PC-3 (cell line): ENCODE measurements around the gene DEPP1. TPM values are rescaled to one million over a fixed set of nuclear protein-coding genes. Genes with fewer than 3 reads are reported as not detected.

Source experiments
- ATAC-seq: fragments of 200-7000 bp; cut with Tn5 transposase; 2 replicates; pipeline ENCODE4 v1.9.1; 2020; ENCODE audit warnings: mild to moderate bottlenecking, moderate library complexity
- BruUV-seq: library from RNA; stranded (reverse); fragments of 400-500 nt; replicated peaks from 2 replicates; lab custom pipeline; 2021; lab: Mats Ljungman, UMichigan
- CTCF ChIA-PET: fragments of 300-600 bp; sonication (Branson Sonifier 250); formaldehyde crosslinking; loops from one replicate; lab custom pipeline; 2022; ENCODE audit warnings: antibody characterized with exemption; lab: Charles Lee
- POLR2A ChIA-PET: fragments of 300-600 bp; sonication (Branson Sonifier 250); formaldehyde crosslinking; loops from one replicate; lab custom pipeline; 2022; ENCODE audit warnings: antibody characterized with exemption; ENCODE audit not compliant: unreplicated experiment; lab: Charles Lee
- DNase-seq: peaks from one replicate; pipeline ENCODE4 v3.0.0-alpha.2; 2015
- H2AFZ ChIP-seq: fragments of 300-600 bp; sonication (generic); 2 replicates; pipeline ENCODE4 v1.6.0; 2016; ENCODE audit warnings: antibody characterized with exemption, low read length
- H3F3A ChIP-seq: fragments of 300-600 bp; sonication (generic); one replicate; pipeline ENCODE4 v1.6.0; 2017; ENCODE audit warnings: antibody characterized with exemption, low read length, control low read depth, mild to moderate bottlenecking; ENCODE audit not compliant: unreplicated experiment
- H3K27ac ChIP-seq: fragments of 300-600 bp; sonication (generic); 2 replicates; pipeline ENCODE4 v1.5.1; 2016; ENCODE audit warnings: mild to moderate bottlenecking, low read length
- H3K27me3 ChIP-seq: fragments of 300-600 bp; sonication (generic); 2 replicates; pipeline ENCODE4 v1.6.1; 2016; ENCODE audit warnings: low read length, mixed read lengths
- H3K36me3 ChIP-seq: fragments of 300-600 bp; sonication (generic); 2 replicates; pipeline ENCODE4 v1.6.1; 2016; ENCODE audit warnings: low read depth, mixed run types, low read length, mixed read lengths
- H3K4me1 ChIP-seq: fragments of 300-600 bp; sonication (generic); 2 replicates; pipeline ENCODE4 v1.5.1; 2016; ENCODE audit warnings: low read length; ENCODE audit not compliant: insufficient read depth
- H3K4me2 ChIP-seq: fragments of 300-600 bp; sonication (generic); 2 replicates; pipeline ENCODE4 v1.6.0; 2016; ENCODE audit warnings: low read length
- H3K4me3 ChIP-seq: fragments of 300-600 bp; sonication (generic); 2 replicates; pipeline ENCODE4 v1.5.1; 2016; ENCODE audit warnings: mild to moderate bottlenecking, low read length, mixed read lengths
- H3K79me2 ChIP-seq: fragments of 300-600 bp; sonication (generic); 2 replicates; pipeline ENCODE4 v1.6.1; 2017; ENCODE audit warnings: low read length, mixed read lengths
- H3K9ac ChIP-seq: fragments of 300-600 bp; sonication (generic); 2 replicates; pipeline ENCODE4 v1.6.0; 2016; ENCODE audit warnings: mild to moderate bottlenecking, low read length
- H3K9me2 ChIP-seq: fragments of 300-600 bp; sonication (generic); replicated peaks from 2 replicates; pipeline ENCODE4 v1.6.1; 2016; ENCODE audit warnings: mixed run types, low read length, mixed read lengths
- H3K9me3 ChIP-seq: fragments of 300-600 bp; sonication (generic); 2 replicates; pipeline ENCODE4 v1.6.1; 2016; ENCODE audit warnings: low read length, mixed read lengths
- H4K20me1 ChIP-seq: fragments of 300-600 bp; sonication (generic); 2 replicates; pipeline ENCODE4 v1.6.1; 2016; ENCODE audit warnings: low read length, mixed read lengths
- EZH2 ChIP-seq: fragments of 300-600 bp; sonication (generic); IDR thresholded peaks from one replicate; pipeline ENCODE4 v1.6.1; 2017; ENCODE audit warnings: antibody characterized with exemption, mild to moderate bottlenecking, low read length; ENCODE audit not compliant: unreplicated experiment
- EZH2phosphoT487 ChIP-seq: fragments of 300-600 bp; sonication (generic); IDR thresholded peaks from 2 replicates; pipeline ENCODE4 v1.6.1; 2018; ENCODE audit warnings: mild to moderate bottlenecking, antibody characterized with exemption, low read length, borderline replicate concordance
- intact Hi-C: fragments of 100-400 bp; cut with micrococcal nuclease; formaldehyde crosslinking; loops from 2 replicates; pipeline ENCODE4 v1.9.0; 2023
- total RNA-seq: library from RNA; depleted of rRNA; stranded (reverse); fragments of >200 nt; gene quantifications from 2 replicates; pipeline ENCODE4 v1.2.3, GENCODE V29; 2014
- TF ChIP-seq, protein P1 (sequence below): fragments of 300-600 bp; sonication (generic); conservative IDR thresholded peaks from 2 replicates; pipeline ENCODE4 v1.5.1; 2017; ENCODE audit warnings: antibody characterized with exemption, low read depth, mild to moderate bottlenecking, low read length

The DEPP1 gene
- total RNA-seq, 1 experiment from 2014 or later: 9.0 TPM

DNA sequence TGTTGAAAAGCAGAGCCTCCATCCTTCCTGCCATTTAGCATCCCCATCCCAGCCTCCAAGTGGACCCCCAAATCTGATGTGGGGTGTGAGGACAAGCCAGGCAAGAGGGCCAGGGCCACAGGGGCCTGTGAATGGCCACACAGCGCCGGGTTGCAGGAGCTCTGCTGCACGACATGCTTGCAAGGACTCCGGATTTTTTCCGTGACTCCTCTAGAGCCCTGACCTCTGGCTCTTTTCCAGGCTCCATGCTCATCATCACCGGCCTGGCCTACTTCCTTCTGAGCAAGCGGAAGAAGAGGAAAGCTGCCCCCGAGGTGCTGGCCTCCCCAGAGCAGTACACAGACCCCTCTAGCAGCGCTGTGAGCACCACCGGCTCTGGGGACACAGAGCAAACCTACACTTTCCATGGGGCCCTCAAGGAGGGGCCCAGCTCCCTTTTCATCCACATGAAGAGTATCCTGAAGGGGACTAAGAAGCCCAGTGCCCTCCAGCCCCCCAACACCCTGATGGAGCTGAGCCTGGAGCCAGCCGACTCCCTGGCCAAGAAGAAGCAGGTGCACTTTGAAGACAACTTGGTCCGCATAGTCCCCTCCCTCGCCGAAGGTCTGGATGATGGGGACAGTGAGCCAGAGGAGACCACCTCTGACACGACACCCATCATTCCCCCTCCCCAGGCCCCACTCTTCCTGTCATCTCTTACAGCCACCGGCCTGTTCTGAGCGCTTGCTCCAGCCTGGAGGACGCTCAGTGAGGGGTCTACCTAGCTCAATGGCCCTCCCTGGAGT lies 44.0 kb downstream of the DEPP1 start:
- H3K9me2 ChIP-seq: no peaks in the 10 kb centered on the region
- no peak overlapping the region for H2AFZ ChIP-seq
- no peak overlapping the region for H3K27ac ChIP-seq
- H4K20me1 ChIP-seq: no peaks in the 10 kb centered on the region
- ChIA-PET POLR2A (no interaction called here), CTCF (no interaction called here)
- H3F3A ChIP-seq: no peaks in the 10 kb centered on the region
- DNase-seq (no peak), ATAC-seq (no peak)
- no peak overlapping the region for H3K9ac ChIP-seq
- H3K4me3 ChIP-seq: no peak overlapping the region
- BruUV-seq: no TSS peak
- H3K27me3 ChIP-seq: 0 out of 2 replicates have a peak, but pooled peaks cover 2% of the 10 kb centered on the region
- intact Hi-C loops: loop anchor here (5.0 kb wide), 1 partner anchor 273 kb away; no protein-coding TSS in a partner anchor
- H3K4me2 ChIP-seq: no peak overlapping the region
- TF ChIP-seq, protein P1, sequence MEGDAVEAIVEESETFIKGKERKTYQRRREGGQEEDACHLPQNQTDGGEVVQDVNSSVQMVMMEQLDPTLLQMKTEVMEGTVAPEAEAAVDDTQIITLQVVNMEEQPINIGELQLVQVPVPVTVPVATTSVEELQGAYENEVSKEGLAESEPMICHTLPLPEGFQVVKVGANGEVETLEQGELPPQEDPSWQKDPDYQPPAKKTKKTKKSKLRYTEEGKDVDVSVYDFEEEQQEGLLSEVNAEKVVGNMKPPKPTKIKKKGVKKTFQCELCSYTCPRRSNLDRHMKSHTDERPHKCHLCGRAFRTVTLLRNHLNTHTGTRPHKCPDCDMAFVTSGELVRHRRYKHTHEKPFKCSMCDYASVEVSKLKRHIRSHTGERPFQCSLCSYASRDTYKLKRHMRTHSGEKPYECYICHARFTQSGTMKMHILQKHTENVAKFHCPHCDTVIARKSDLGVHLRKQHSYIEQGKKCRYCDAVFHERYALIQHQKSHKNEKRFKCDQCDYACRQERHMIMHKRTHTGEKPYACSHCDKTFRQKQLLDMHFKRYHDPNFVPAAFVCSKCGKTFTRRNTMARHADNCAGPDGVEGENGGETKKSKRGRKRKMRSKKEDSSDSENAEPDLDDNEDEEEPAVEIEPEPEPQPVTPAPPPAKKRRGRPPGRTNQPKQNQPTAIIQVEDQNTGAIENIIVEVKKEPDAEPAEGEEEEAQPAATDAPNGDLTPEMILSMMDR: no peak
- TF ChIP-seq EZH2phosphoT487: no peak
- TF ChIP-seq EZH2: no peak
- H3K79me2 ChIP-seq: no peaks in the 10 kb centered on the region
- H3K9me3 ChIP-seq: no peaks in the 10 kb centered on the region
- H3K36me3 ChIP-seq: no peaks in the 10 kb centered on the region
- H3K4me1 ChIP-seq: no peaks in the 10 kb centered on the region

DNA sequence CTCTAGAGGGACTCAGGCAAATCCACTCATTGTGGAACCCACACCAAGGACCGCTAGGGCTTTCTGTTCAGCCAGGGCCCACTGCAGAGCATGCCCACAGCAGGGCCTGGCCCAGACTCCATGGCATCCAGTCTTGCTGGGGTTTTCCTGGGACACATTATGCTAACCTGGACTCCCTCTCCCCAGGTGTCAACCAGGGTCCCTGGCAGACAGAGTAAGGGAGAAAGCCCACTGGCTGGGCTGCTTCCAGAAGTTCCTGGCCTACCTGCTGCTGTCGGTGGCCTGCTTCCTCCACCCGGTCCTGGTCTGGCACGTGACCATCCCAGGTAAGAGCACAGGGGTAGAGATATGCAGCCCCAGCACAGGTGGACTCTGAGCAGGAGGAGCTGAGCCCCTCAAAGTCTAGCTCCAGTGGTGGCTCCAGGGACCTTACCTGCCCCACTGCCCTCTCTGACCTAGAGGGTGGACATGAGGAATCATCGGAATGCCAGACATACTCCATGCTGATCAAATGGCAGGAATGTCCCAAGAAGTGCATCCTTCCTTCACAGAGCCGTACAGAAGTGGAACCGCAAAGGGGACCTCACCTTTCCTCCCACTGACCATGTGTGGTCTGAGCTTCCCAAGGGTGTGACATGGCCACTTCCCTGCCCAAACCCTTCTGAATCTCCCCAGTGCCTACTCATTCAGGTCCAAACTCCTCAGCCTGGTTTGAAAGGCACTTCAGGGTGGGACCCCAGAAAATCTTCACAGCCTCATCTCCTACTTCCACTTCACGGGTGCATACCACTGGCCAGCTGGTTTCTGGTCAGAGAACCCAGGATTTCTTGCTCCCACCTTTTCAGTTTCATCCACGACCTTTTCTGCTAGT lies 44.9 kb downstream of the DEPP1 start:
- Histone ChIP-seq H2AFZ (no peak overlapping the region), H3K9me2 (no peaks in the 10 kb centered on the region), H3K27me3 (0 out of 2 replicates have a peak, but pooled peaks cover 5% of the 10 kb centered on the region), H3K9ac (no peak overlapping the region), H3K4me3 (no peak overlapping the region), H3K9me3 (no peaks in the 10 kb centered on the region), H3K4me2 (no peak overlapping the region), H3K4me1 (no peaks in the 10 kb centered on the region), H3K79me2 (no peaks in the 10 kb centered on the region), H3F3A (no peaks in the 10 kb centered on the region), H4K20me1 (no peaks in the 10 kb centered on the region), H3K36me3 (no peaks in the 10 kb centered on the region), H3K27ac (no peak overlapping the region)
- ATAC-seq: no peak
- ChIA-PET CTCF (interaction anchor here (0.5 to 1.6 kb wide), 5 partner anchors 10 to 301 kb away, joined by 3 to 8 read pairs (median 3); no protein-coding TSS in a partner anchor), POLR2A (interaction anchor here (1.0 kb wide), 1 partner anchor 67 kb away, joined by 3 read pairs; no protein-coding TSS in a partner anchor)
- DNase-seq: no peak
- TF ChIP-seq EZH2phosphoT487 (no peak), EZH2 (no peak)
- TF ChIP-seq, protein P1: no peak
- intact Hi-C loops: loop anchor here (2.0 to 5.0 kb wide), 3 partner anchors 25 to 274 kb away; partner anchors contain the start of gene RASSF4
- BruUV-seq: no TSS peak
